NCI-H1417 (cell line): ENCODE data around the gene DGKQ.
A peak's percentile ranks its signal among the peaks of the same experiment; 100 is the strongest.
"Not testable (repeated sequence)": the region's sequence is repeated elsewhere in the genome, so short reads cannot be mapped to it uniquely, and the experiment has no call there.

Source experiments
- DNase-seq, 3 experiments: peaks; one replicate each; lab custom pipeline; 2025; lab: John Stamatoyannopoulos, UW

Gene DGKQ

DNA sequence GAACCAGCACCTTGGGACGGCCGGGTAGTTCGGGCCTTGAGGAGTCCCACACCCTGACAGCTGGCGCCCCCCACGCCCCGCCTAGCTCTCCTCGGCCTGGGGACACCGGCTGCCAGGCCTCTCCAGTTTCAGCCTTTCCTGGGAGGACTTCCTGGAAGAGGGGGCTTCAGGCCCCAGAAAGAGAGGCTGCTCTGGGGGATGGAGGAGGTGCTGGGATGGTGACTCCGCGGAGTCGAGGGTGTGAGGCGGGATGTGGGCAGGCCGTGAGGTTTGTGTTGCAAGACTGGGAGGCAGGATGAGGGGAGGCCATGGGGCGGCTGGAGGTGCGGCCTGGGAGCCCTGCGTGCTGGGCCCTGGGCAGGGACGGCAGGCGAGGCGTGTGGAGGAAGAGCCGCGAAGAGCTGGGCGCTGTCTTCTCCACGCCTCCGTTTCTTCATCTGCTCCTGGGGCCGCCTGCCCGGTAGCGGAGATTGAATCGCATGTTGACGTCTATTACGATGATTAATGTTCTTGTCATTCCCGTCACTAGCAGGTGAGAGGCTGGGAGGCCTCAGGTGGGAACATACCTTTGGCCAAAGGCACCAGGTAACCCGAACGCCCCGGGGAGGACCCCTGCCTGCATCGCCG lies 37.1 kb upstream of the DGKQ start:
- peak; percentile 50 to 80 (median 79) for DNase-seq

DNA sequence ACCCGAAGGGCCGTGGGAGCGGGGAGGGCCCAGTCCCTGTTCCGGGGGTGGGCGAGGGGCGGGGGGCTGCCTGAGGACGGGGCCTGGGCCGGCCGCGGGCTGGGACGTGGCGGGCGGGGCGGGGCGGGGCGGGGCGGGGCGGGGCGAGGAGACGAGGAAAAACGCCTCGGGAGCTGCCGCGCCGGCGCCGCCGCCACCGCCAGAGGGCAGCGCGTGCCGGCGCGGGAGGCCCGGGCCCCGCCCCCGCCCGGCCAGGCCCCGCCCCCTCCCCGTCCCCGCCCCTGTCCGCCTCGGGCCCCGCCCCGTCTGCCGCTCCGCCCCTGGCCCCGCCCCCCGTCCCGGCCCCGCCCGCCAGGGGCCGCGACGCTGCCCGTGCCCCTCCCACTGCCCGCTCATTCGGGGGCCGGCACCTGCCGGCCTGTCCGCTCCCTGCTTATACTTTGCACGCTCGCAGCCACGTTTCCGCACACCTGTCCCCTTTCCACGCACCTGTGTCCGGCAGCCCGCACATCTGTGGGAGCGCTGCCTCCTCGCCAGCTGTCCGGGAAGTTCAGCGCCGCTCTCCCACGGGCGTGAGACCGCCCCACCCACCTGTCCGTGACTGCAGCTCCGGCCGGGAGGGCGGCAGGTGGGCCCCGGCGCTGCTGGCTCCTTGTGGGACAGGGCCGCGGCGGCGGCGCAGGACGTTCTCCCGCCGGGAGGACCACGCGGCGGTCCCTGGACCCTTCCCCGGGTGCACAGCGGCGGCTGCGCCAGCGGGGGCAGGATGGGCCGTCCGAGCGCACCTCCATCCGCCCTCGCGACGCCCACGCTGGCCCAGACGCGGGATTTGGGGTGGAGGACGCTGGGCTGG lies 36.4 kb upstream of the DGKQ start:
- peak; percentile 53 to 64 (median 56) for DNase-seq

DNA sequence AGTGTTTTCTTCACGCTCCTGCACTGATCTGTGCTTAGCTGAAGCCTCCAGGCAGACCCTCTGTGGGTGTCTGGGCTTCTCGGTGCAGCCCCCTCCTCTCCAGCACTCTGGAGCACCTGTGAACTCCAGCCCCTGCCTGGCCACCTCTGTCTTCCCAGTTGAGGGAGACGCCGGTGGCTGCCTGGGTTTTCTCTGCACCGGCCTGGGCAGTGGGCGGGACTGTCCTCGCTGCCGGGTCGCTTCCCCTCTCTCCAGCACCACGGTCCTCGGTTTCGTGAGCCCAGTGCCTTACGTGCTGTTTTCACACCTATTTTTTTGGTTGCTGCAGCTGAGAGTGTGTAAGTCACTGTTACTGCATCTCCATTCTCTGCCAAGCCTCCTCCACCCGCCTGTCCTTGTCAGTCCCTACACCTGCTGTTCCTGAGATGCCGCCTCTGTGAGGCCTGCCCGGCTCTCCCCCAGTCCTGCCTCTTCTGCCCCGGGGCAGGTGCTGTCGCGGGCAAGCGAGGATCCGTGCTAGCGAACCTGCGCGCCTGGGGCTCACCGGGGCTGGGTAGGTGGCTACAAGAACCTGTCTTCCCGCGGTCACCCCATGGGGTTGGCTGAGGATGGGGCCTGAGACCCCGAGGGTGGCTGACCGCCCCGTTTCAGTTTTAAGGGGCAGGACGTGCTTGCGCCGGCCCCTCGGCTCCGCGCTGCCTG lies 35.6 kb upstream of the DGKQ start:
- DNase-seq: peak in 2 of 3 experiments; percentile 31 to 50

DNA sequence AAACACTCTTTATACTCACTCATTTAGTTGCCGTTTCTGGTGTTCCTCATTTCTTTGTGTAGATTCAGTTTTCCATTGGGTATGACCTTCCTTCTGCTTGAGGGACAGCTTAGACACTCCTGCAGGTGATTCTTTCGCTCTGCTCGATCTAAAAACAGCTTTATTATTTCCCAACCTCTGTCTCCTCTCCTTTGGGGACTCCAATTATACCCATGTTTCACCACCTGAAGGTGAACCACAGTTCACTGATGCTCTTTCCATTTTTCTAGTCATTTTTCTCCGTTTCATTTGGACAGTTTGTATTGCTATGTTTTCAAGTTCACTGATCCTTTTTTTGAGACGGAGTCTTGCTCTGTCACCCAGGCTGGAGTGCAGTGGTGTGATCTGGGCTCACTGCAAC lies 33.5 kb upstream of the DGKQ start:
- no peak for DNase-seq

DNA sequence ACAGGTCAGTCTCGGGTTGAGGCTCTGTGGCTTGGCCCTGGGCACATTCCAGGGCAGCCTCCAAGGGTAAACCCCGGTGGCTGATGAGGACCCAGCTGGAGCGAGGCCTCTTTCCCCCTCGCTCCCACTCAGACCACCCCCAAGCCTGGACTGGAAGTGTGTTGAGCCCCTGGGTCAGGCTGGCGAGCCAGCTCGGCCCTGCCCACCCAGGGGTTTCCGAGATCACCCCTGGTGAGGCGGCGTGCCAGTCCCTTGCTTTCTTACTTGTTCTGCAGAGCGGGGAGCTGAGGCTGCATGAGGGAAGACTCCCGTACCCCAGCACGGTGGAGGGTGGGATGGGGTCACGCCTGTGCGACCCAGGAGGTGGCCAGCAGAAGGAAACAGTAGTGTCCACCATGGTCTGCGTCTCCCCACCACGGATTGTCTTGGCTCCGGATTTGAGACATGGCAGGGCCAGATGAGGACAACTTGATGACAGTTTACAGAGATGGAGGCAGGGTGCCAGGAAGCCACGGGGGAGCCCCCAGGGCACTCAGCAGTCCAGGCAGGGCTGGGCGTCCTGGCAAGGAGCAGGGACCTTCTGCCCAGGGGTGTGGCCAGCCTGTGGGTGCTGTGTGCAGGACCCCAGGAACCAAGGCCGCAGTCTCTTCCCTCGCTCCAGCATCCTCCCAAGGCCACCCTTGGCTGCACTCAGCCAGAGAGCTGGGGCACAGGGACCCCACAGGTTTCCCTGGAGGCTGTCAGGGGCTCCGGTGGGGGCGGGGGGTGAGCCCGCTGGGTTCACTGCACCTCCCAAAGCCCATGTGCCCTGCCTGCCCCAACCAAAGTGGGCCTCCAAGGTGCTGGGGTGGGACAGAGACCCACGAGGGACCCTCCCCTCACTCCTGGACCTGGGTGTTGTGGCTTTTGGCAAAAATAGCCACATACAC lies 31.5 kb upstream of the DGKQ start:
- no peak for DNase-seq

DNA sequence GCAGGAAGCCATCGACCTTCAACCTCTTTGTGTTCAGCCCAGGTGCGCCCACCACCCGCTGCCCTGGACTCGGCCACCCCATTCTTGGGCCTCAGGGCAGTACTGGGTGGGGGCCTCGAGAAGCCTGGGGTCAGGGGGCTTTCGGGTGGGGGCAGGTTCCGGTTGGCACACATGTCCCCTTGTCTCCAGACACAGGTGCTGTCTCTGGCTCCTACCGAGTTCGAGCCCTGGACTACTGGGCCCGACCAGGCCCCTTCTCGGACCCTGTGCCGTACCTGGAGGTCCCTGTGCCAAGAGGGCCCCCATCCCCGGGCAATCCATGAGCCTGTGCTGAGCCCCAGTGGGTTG lies 30.7 kb upstream of the DGKQ start:
- DNase-seq: no peak

DNA sequence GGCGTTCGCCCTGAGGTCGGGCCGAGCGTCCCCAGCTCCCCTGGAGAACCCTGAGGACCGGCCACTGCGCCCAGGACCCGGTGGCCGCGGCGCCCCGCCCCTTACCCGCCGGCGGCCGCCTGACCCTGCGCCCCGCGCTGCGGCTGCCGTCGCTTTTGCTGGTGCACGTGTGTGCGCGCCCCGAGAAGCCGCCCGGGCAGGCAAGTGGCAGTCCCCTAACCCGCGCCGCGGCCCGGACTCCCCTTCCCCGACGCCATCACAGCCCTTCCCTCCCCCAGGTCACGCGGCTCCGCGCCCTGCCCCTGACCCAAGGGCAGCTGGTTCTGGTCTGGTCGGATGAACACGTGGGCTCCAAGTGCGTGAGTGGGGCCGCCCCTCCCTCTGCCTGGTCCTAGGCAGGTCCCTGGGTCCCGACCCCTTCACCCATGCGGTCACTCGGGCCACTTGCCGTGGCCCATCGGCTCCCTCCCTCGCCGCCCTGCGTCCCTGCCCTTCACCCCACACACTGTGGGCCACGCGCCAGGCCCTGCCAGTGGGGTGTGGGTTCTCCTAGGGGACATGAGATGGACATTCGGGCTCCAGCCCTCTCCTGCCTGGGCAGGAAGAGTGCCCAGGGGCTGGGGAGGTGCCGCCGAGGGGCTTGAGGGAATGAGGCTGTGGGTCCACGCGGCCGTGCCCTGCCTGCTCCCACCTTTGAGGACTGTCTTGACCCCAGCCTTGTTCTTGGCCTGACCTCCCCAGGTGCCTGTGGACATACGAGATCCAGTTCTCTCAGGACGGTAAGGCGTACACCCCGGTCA lies 30.1 kb upstream of the DGKQ start:
- no peak for DNase-seq

DNA sequence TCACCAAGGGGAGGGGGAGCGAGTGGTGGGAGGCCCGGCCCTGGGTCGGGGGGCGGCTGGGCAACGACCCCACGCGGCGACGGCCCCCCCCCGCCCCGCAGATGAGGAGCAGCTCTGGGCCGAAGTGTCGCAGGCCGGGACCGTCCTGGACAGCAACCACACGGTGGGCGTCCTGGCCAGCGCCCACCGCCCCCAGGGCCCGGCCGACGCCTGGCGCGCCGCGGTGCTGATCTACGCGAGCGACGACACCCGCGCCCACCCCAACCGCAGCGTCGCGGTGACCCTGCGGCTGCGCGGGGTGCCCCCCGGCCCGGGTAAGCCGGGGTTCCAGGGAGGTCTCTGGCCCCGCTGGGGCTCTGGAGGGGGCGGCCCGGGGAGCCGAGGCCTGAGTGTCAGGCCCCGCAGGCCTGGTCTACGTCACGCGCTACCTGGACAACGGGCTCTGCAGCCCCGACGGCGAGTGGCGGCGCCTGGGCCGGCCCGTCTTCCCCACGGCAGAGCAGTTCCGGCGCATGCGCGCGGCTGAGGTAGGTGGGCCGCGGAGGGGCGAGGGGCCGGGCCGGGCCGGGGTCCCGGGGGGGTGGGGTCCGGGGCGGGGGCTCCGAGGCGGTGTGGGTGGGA lies 29.4 kb upstream of the DGKQ start:
- no peak for DNase-seq

DNA sequence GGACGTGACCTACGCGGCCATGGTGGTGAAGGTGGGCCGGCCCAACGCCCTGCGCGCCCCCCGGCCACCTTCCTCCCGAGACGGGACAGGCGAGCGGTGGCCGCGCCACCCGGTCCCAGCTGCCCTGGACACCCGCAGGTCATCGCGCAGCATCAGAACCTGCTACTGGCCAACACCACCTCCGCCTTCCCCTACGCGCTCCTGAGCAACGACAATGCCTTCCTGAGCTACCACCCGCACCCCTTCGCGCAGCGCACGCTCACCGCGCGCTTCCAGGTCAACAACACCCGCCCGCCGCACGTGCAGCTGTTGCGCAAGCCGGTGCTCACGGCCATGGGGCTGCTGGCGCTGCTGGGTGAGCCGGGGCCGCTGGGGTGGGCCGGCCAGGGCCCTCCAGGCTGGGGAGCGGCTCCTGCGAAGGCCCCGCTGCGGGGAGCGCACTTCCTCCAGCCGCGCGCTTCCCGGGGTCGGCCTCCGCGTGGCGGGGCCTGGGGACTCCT lies 28.8 kb upstream of the DGKQ start:
- no peak for DNase-seq

DNA sequence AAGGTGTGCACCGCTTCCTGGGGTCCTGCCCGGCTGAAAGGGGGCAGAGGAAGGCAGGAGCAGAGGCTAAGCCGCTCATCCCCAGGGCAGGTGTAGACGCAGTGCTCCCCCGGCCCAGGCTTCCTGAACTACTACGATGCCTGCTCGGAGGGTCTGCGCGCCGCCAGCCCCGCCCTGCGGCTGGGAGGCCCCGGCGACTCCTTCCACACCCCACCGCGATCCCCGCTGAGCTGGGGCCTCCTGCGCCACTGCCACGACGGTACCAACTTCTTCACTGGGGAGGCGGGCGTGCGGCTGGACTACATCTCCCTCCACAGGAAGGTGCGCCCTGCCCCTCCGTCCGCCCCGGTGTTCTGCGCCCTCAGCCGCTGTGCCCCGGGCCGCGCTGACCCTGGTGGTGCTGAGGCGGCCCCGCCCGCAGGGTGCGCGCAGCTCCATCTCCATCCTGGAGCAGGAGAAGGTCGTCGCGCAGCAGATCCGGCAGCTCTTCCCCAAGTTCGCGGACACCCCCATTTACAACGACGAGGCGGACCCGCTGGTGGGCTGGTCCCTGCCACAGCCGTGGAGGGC lies 28.3 kb upstream of the DGKQ start:
- no peak for DNase-seq

DNA sequence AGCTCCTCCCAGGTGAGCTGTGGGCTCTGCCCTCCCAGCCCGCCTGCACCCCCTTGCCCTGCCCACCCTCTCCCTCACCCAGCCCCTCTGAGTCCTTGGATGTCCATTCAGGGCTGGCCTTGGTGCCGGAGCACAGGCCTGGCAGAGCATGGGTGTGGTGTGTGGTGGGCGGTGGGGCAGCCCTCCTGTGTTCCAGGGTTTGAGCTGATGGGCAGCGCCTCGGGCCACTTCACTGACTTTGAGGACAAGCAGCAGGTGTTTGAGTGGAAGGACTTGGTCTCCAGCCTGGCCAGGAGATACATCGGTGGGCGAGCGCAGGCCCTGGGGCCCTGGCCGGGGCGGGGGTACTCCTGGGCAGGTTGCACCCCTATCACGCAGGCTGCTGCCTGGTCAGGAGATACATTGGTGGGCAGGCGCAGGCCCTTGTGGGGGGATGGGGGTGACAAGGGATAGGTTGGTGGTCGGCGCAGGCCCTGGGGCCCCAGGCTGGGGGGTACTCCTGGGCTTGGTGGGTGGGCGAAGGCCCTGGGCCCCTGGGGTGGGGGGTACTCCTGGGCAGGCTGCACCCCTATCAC lies 27.4 kb upstream of the DGKQ start:
- no peak for DNase-seq

DNA sequence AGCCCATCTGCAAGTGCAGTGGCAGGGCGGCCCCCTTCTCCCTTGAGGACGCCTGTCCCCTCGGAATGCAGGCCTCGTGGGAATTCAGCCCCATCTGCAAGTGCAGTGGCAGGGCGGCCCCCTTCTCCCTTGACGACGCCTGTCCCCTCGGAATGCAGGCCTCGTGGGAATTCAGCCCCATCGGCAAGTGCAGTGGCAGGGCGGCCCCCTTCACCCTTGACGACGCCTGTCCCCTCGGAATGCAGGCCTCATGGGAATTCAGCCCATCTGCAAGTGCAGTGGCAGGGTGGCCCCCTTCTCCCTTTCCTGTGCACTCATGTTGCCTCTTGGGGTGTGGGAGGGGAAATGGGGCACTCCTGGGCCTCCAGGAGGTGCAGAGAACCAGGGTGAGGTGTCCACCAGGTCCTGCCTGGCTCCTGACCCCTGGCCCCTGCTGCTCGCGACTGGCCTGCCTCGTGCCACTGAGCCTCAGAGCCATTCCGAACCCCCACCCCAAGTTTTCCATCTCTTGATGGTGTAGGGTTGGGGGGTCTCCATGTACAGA lies 26.6 kb upstream of the DGKQ start:
- no peak for DNase-seq

DNA sequence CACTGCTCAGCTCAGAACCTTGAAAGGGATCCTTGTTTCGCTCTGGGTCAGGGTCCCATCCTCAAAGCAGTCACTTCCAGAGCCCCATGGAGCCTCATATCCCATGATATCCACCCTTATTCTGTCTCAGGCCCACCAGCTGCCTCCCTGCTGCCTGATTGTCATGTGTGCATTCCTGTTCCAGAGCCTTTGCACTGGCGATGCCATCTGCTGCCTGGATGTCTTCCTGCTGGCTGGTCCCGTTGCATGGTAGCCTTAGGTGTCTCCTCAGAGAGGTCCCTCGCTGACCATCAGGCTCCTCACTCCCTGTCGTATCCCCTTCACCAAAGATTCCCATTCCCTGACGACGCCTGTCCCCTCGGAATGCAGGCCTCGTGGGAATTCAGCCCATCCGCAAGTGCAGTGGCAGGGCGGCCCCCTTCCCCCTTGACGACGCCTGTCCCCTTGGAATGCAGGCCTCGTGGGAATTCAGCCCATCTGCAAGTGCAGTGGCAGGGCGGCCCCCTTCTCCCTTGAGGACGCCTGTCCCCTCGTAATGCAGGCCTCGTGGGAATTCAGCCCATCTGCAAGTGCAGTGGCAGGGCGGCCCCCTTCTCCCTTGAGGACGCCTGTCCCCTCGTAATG lies 26.0 kb upstream of the DGKQ start:
- DNase-seq: not testable (repeated sequence)

DNA sequence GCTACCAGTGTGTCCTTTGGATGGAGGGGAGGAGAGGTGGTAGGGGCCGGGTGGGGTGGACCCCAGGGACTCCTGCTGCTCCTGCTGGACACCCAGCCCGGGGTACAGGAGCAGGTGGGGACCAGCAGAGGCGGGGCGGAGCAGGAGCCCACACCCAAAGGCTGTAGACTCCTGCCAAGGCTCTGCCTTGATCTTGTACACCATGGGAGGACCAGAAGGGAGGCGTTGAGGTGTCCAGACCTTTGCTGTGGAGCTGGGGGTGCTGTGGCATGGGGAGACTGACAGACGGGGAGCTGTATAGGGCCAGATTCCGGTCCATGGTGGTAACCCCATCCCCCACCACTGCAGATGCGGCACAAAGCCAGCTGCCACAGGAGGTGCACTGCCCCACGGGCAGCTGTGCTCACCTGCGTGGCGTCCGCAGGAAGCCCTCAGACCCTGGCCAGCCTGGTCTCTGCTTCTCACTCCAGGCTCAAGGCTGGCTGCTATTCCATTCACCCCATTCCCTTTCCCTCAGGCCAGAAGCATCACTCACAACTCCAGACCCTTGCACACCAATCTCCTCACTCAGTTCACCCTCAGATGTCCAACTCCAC lies 24.8 kb upstream of the DGKQ start:
- peak in 1 of 3 experiments; percentile 29 for DNase-seq

DNA sequence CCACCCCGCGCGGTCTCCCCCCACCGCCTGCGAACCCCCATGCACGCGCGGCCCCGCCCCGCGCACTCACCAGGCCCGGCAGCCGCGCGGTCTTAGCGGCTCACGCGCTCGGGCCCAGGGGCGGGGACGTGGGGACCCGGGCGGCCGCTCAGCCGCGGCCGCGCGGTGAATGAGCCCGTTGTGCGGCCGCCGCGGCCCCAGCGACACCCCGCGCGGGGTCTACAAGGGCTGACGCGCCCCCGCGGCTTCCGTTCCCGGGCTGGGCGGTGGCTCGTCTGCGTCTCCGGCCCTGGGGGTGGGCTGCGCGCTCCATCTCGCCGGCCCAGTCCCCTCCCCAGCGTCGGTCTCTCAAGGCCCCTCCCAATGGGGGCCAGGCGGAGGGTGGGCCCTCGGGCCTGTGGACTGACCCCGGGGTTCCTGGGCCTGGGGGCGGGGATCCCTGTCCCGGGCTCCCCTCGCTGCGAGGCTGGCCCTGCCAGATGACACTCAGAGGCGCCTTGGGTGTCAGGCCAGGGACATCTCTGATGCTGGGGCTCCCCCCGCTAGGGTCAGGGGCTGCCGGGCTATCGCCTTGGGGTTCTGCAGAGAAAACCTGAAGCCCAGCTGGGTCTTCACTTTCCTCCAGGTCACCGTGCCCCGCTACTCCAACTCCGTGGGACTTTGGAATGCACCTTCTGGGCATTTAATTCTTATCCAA lies 24.2 kb upstream of the DGKQ start:
- DNase-seq: peak in 2 of 3 experiments; percentile 37 to 38

DNA sequence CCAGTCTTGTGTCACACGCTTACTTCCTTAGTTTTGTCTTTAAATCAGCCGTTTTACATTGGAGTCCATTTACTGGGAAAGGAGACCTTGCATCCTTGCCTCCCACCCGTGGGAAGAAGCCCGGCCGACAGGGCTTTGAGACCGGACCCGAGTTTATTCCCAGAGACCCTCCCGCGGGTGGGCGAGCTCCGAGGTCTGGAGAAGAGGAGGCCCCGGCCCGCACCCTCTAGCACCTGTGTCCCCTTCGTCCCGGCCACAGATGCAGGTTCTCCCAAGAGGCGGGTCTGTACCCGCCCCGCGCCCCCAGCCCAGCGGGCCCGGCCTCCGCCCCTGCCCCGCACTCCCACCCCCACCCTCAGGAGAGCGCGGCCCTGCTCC lies 23.6 kb upstream of the DGKQ start:
- DNase-seq: no peak

DNA sequence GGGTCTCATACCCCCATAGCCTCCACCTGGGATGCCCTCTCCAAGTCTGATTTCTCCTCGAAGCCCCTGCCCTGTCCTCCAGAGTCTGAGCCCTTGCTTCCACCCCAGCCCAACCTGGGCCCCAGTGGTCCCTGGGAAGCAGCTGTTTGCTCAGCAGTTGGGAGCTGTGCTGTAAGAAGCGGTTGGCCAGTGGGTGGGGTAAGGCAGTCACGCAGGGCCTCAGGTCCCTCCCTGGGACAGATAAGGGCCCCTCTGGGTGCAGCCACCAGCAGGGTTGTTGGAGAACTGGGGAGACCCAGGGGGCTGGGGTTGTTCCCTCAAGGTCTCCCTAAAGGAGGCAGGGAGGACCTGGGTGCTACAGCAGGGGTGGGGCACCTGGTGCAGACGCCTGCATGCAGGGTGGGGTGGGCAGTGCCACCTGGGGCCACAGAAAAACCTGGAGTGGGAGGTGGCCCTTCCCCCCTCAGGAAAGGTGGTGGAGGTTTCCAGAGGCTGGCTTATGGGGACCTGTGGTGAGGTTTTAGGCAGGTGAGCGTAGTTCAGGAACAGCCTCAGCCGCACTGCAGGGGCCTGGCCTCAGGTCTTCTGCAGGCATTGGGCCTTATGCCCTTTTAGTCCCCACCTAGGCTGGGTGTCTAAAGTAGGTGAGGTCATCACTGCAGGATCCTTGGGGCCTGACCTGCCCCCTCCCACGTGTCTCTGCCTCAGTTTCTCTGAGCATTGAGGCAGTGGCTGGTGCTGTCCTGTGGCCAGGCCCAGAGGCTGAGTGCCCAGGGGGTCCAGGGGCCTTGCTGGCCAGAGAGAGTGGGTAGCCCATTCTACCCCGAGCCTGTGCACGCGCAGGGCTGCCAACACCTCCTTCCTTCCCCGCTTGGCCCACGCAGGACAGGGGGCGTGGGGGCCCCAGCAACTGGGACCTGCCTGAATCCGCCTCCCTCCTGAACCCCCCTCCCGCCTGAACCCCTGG lies 22.9 kb upstream of the DGKQ start:
- DNase-seq: no peak
